ENCODE data around the gene MTURN.

GRCh38 chr7:30088362-30088761 lies 46.4 kb upstream of the MTURN start:
- TF ChIP-seq CTCF (IDR thresholded peaks at IDR 0.05) (no peak), POLR2A (IDR thresholded peaks at IDR 0.05) (no peak)
